ENCODE measurements around the gene GYS2. TPM values are rescaled to one million over a fixed set of nuclear protein-coding genes. Genes with fewer than 3 reads are reported as not detected.

Gene GYS2
- total and polyA plus RNA-seq, 8 donors: 0.33 TPM; not detected in 7

GRCh38 chr12:21627924-21628323 lies 23.3 kb upstream of the GYS2 start:
- Histone ChIP-seq H3K27ac (no peak overlapping the region), H3K9me3 (no peaks in the 10 kb centered on the region), H3K4me1 (no peaks in the 10 kb centered on the region), H3K4me3 (no peak overlapping the region), H3K27me3 (no peaks in the 10 kb centered on the region), H3K36me3 (peaks cover 0 to 4% (median under 1%) of the 10 kb centered on the region in 4 donors)
- peak in 1 of 2 donors; percentile 36 for DNase-seq
- 63 to 77% (median 74%) methylated on average over 2 of the region's 2 CpGs for WGBS, 5 donors
- intact Hi-C loops (cut with DNase I; ENCODE audit: low total_unique reads): no loop called here
- no peak for TF ChIP-seq POLR2A (IDR thresholded peaks at IDR 0.05)
- no peak for TF ChIP-seq EP300 (IDR thresholded peaks at IDR 0.05)
- no peak for TF ChIP-seq CTCF (IDR thresholded peaks at IDR 0.05)
- no peak for TF ChIP-seq POLR2AphosphoS5 (IDR thresholded peaks at IDR 0.05)

DNA sequence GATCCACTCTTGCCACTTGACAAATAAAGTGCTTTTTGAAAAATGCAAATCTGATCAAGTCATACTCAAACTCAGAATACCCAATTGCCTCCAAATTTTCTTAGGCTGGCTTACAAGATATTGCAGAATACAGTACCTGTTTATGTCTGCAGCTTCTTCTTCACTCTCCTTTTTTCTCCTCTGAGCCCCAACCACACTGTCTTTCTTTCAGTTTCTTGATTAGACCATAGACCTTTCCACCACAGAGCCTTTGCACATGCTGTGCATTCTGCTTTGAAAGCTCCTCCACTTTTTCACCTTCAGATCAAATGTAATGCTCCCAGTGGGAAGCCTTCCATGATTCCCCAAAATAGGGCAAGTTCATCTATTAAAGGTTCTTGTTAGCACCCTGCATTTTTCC lies 13.9 kb upstream of the GYS2 start:
- Histone ChIP-seq H3K4me3 (no peak overlapping the region), H3K27me3 (no peaks in the 10 kb centered on the region), H3K27ac (no peak overlapping the region), H3K4me1 (peaks cover 0 to 21% (median 6%) of the 10 kb centered on the region in 4 donors), H3K9me3 (no peaks in the 10 kb centered on the region), H3K36me3 (no peaks in the 10 kb centered on the region)
- TF ChIP-seq POLR2AphosphoS5 (IDR thresholded peaks at IDR 0.05) (no peak), POLR2A (IDR thresholded peaks at IDR 0.05) (no peak), CTCF (IDR thresholded peaks at IDR 0.05) (no peak), EP300 (IDR thresholded peaks at IDR 0.05) (no peak)
- DNase-seq: no peak
- intact Hi-C loops (cut with DNase I; ENCODE audit: low total_unique reads): no loop called here

GRCh38 chr12:21617030-21617429 lies 12.4 kb upstream of the GYS2 start:
- Histone ChIP-seq H3K9me3 (no peaks in the 10 kb centered on the region), H3K4me3 (no peak overlapping the region), H3K4me1 (peaks cover 0 to 21% (median 6%) of the 10 kb centered on the region in 4 donors), H3K27ac (no peak overlapping the region), H3K36me3 (no peaks in the 10 kb centered on the region), H3K27me3 (no peaks in the 10 kb centered on the region)
- 85 to 91% (median 89%) methylated on average over 3 of the region's 3 CpGs for WGBS, 5 donors
- TF ChIP-seq POLR2A (IDR thresholded peaks at IDR 0.05) (no peak), EP300 (IDR thresholded peaks at IDR 0.05) (no peak), CTCF (IDR thresholded peaks at IDR 0.05) (no peak), POLR2AphosphoS5 (IDR thresholded peaks at IDR 0.05) (no peak)
- DNase-seq: no peak
- intact Hi-C loops (cut with DNase I; ENCODE audit: low total_unique reads): no loop called here

- H3K27ac ChIP-seq: no peak overlapping the region
- no peak overlapping the region for H3K4me3 ChIP-seq
- H3K36me3 ChIP-seq: no peaks in the 10 kb centered on the region
- H3K27me3 ChIP-seq: no peaks in the 10 kb centered on the region
- peak in 1 of 2 donors; percentile 17 for DNase-seq
- WGBS, 5 donors: 19 to 23% (median 20%) methylated on average over 1 of the region's 1 CpG
- peaks cover 0 to 21% (median 6%) of the 10 kb centered on the region in 4 donors for H3K4me1 ChIP-seq
- H3K9me3 ChIP-seq: no peaks in the 10 kb centered on the region
- no peak for TF ChIP-seq POLR2AphosphoS5 (IDR thresholded peaks at IDR 0.05)
- no peak for TF ChIP-seq CTCF (IDR thresholded peaks at IDR 0.05)
- TF ChIP-seq EP300 (IDR thresholded peaks at IDR 0.05): no peak
- TF ChIP-seq POLR2A (IDR thresholded peaks at IDR 0.05): no peak
- intact Hi-C loops (cut with DNase I; ENCODE audit: low total_unique reads): no loop called here
Measured at GRCh38 chr12:21615431-21615830, 10.8 kb upstream of the GYS2 start.
